GM18868 (cell line): ENCODE measurements around the gene HOXA5.

ENCODE experiments used
- ATAC-seq: cut with Tn5 transposase; IDR thresholded peaks from one replicate; pipeline ENCODE4 v1.9.1; 2021; ENCODE audit warnings: mild to moderate bottlenecking, moderate library complexity; ENCODE audit not compliant: unreplicated experiment

Gene HOXA5

GRCh38 chr7:27109466-27110185 lies 33.9 kb downstream of the HOXA5 start:
- no peak for ATAC-seq

- no peak for ATAC-seq
Observed at GRCh38 chr7:27108390-27109127, 34.9 kb downstream of the HOXA5 start.

GRCh38 chr7:27107391-27108381 lies 35.8 kb downstream of the HOXA5 start:
- ATAC-seq = no peak

GRCh38 chr7:27106901-27107240 lies 36.6 kb downstream of the HOXA5 start:
- no peak for ATAC-seq

- ATAC-seq = no peak
Observed at GRCh38 chr7:27106181-27106900, 37.1 kb downstream of the HOXA5 start.

- ATAC-seq = no peak
Observed at GRCh38 chr7:27105301-27106031, 38.0 kb downstream of the HOXA5 start.

GRCh38 chr7:27104341-27105058 lies 39.0 kb downstream of the HOXA5 start:
- ATAC-seq = no peak

GRCh38 chr7:27103489-27104226 lies 39.8 kb downstream of the HOXA5 start:
- no peak for ATAC-seq

- no peak for ATAC-seq
Observed at GRCh38 chr7:27102581-27103442, 40.7 kb downstream of the HOXA5 start, which contains the start of gene HOXA2. Gene HOXA2, minus strand, starts transcription at chr7:27102683. Its CDS starts 183 bp downstream, at chr7:27102500.

- ATAC-seq = no peak
Observed at GRCh38 chr7:27101957-27102580, 41.4 kb downstream of the HOXA5 start.

- ATAC-seq = no peak
Observed at GRCh38 chr7:27101171-27101956, 42.1 kb downstream of the HOXA5 start.

- ATAC-seq = no peak
Observed at GRCh38 chr7:27100694-27101170, 42.7 kb downstream of the HOXA5 start.

GRCh38 chr7:27099453-27100370 lies 43.8 kb downstream of the HOXA5 start:
- no peak for ATAC-seq

- no peak for ATAC-seq
Observed at GRCh38 chr7:27098578-27099451, 44.7 kb downstream of the HOXA5 start.
